Epidermal melanocyte (primary cell): ENCODE data around the gene POU6F2.
"Not testable (repeated sequence)": the region's sequence is repeated elsewhere in the genome, so short reads cannot be mapped to it uniquely, and the experiment has no call there.

Experiments used
- DNase-seq: peaks from one replicate; pipeline ENCODE4 v3.0.0; 2011; ENCODE audit warnings: low spot score; ENCODE audit not compliant: insufficient read length

POU6F2 gene

GRCh38 chr7:39342763-39343162 lies 365.1 kb downstream of the POU6F2 start:
- DNase-seq, result no peak

GRCh38 chr7:39349452-39350123 lies 371.9 kb downstream of the POU6F2 start:
- DNase-seq, result no peak

- DNase-seq, result no peak
Measured at GRCh38 chr7:39353615-39354376, 376.1 kb downstream of the POU6F2 start.

- DNase-seq, result no peak
Measured at GRCh38 chr7:39355664-39356063, 378.0 kb downstream of the POU6F2 start.

GRCh38 chr7:39356172-39356925 lies 378.6 kb downstream of the POU6F2 start:
- no peak for DNase-seq

- no peak for DNase-seq
Measured at GRCh38 chr7:39357648-39358047, 379.9 kb downstream of the POU6F2 start.

- DNase-seq, result no peak
Measured at GRCh38 chr7:39360038-39360437, 382.3 kb downstream of the POU6F2 start.

GRCh38 chr7:39360766-39361165 lies 383.1 kb downstream of the POU6F2 start:
- no peak for DNase-seq

- no peak for DNase-seq
Measured at GRCh38 chr7:39365751-39366295, 388.1 kb downstream of the POU6F2 start.

GRCh38 chr7:39367451-39367850 lies 389.7 kb downstream of the POU6F2 start:
- DNase-seq, result no peak

GRCh38 chr7:39367943-39368342 lies 390.2 kb downstream of the POU6F2 start:
- DNase-seq, result no peak

- DNase-seq, result no peak
Measured at GRCh38 chr7:39372383-39372782, 394.7 kb downstream of the POU6F2 start.

GRCh38 chr7:39374436-39375040 lies 396.8 kb downstream of the POU6F2 start:
- DNase-seq, result no peak

- no peak for DNase-seq
Measured at GRCh38 chr7:39375047-39375873, 397.6 kb downstream of the POU6F2 start.

- DNase-seq, result no peak
Measured at GRCh38 chr7:39375874-39376190, 398.1 kb downstream of the POU6F2 start.

- not testable (repeated sequence) for DNase-seq
Measured at GRCh38 chr7:39376881-39377280, 399.2 kb downstream of the POU6F2 start.

- no peak for DNase-seq
Measured at GRCh38 chr7:39379416-39379815, 401.7 kb downstream of the POU6F2 start.

GRCh38 chr7:39383136-39383535 lies 405.4 kb downstream of the POU6F2 start:
- DNase-seq, result no peak

- no peak for DNase-seq
Measured at GRCh38 chr7:39384386-39384785, 406.7 kb downstream of the POU6F2 start.

- DNase-seq, result no peak
Measured at GRCh38 chr7:39386718-39387117, 409.0 kb downstream of the POU6F2 start.

GRCh38 chr7:39392151-39392550 lies 414.4 kb downstream of the POU6F2 start:
- DNase-seq, result no peak
